Measurements from ENCODE around the gene FNDC10.
A peak's percentile ranks its signal among the peaks of the same experiment; 100 is the strongest.

FNDC10 gene

GRCh38 chr1:1616045-1616790, 16.3 kb upstream of the FNDC10 start:
- no peak for DNase-seq

GRCh38 chr1:1615256-1616044, 15.5 kb upstream of the FNDC10 start, which contains the start of gene MIB2:
Gene MIB2 (plus strand): TSS chr1:1615500. CDS start chr1:1623453, 7,953 bp downstream.
- peak; percentile 98 for DNase-seq

DNA sequence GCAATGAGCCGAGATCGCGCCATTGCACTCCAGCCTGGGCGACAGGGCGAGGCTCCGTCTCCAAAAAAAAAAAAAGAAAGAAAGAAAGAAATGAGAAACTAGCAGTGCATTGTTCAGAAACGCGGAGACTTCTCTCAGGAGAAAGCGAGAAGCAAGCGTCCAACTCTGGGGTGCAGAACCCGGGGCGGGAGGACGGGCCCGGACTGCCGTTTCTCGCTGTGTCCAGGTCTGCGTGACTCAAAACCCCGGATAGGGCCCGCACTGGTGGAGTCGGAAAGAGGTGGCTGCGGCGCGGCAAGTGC, 15.0 kb upstream of the FNDC10 start:
- DNase-seq, result no peak

DNA sequence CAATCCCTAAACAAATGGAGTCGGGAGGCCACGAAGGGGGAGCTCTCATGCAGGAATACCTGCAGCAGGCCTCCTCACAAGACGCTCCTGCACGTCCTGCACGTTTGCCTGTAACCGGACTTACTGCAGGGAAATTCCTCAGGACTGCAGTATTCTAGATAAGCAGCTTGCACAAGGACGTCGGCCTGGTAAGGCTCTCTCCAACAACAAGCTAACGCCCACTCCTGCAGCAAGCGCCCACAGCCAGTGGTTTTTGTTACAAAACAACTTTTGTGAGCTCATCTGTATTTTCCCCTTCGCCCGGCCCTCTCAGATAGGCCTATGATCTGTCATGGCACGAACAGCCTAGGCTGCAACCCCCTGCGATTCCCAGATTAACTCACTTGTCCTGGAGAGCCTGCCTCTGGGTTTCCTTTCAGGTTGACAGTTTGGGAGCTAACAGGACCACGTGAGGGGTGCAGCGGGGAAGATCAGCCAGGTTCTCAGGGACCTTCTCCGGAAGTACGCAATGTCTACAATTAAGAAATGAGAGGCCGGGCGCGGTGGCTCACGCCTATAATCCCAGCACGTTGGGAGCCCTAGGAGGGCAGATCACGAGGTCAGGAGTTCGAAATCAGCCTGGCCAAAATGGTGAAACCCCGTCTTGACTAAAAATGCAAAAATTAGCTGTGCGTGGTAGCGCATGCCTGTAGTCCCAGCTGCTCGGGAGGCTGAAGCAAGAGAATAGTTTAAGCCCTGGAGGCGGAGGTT, 14.4 kb upstream of the FNDC10 start:
- no peak for DNase-seq

DNA sequence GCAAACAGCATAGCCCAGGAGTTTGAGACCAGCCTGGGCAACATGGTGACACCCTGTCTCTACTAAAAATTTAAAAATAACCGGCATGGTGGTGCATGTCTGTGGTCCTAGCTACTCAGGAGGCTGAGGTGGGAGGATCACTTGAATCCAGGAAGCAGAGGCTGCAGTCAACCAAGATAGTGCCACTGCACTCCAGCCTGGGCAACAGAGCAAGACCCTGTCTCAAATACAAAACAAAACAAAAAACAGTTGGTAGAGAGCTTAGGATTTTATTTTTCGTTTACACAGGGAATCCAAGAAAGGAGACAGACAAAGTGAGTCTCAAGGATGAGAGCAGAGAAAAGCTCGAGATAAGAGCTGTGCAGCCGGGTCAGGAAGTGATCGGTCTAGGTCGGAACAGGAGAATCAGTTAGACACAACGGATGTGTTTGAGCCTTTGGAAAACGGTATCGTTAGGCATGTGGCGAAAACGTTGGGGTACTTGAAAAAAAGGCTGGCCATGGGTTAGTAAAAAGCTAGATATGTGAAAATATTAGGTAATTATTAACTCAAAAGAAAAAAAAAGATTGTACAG, 13.7 kb upstream of the FNDC10 start:
- no peak for DNase-seq

DNA sequence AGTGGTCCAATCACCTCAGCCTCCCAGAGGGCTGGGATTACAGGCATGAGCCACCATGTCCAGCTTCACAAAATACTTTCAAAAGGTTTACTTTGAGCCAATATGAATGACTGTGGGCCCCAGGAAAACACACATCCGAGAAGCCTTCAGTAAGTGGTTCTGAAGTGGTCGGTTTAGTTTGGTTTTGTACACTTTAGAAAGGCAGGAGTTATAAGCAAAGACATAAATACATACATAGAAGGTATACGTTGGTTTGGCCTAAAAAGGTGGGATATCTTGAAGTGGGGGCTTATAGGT, 12.1 kb upstream of the FNDC10 start:
- no peak for DNase-seq

- DNase-seq, result no peak
Observed at GRCh38 chr1:1610796-1611195, 10.9 kb upstream of the FNDC10 start.

- no peak for DNase-seq
Observed at GRCh38 chr1:1609822-1610485, 10.0 kb upstream of the FNDC10 start.

- no peak for DNase-seq
Observed at GRCh38 chr1:1606232-1606631, 6.3 kb upstream of the FNDC10 start.

DNA sequence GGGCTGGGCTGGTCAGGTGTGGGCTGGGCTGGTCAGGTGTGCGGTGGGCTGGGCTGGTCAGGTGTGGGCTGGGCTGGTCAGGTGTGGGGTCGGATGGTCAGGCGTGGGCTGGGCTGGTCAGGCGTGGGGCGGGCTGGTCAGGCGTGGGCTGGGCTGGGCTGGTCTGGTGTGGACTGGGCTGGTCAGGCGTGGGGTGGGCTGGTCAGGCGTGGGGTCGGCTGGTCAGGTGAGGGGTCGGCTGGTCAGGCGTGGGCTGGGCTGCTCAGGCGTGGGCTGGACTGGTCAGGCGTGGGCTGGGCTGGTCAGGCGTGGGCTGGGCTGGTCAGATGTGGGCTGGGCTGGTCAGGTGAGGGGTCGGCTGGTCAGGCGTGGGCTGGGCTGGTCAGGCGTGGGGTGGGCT, 5.8 kb upstream of the FNDC10 start:
- no peak for DNase-seq

GRCh38 chr1:1605034-1605591, 5.2 kb upstream of the FNDC10 start:
- no peak for DNase-seq

GRCh38 chr1:1604374-1605033, 4.6 kb upstream of the FNDC10 start:
- no peak for DNase-seq

DNA sequence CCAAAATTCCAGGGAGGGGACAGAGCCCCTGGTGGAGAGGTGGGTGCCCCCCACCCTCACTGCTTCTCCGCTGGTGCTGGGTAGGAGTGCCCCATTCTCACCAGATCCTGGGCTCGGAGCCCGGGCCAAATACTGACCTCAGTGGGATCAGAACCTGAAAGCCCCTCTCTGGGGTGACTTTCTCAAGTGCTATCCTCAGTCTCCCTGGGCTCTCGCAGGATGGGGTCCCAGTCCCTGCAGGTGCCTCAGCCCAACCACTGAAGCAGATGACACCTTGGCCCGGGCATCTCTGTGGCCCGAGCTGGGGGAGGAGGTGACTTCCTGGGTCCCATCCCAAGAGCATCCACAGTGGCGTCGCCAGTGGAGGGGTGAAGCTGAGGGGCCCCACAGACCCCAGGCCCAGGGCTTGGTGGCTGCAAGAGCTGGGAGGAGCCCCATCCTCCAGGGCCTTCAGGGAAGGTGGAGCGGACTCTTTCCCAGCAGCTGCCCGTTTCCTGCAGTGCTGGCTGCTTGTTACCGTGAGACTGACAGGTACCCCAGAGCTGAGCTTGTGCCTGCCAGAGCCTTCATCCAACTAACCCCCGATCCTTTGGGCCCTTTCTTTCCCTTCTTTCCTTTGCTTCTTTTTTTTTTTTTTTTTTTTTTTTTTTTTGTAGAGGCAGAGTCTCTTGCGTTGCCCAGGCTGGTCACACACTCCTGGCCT, 3.9 kb upstream of the FNDC10 start:
- DNase-seq, result no peak

DNA sequence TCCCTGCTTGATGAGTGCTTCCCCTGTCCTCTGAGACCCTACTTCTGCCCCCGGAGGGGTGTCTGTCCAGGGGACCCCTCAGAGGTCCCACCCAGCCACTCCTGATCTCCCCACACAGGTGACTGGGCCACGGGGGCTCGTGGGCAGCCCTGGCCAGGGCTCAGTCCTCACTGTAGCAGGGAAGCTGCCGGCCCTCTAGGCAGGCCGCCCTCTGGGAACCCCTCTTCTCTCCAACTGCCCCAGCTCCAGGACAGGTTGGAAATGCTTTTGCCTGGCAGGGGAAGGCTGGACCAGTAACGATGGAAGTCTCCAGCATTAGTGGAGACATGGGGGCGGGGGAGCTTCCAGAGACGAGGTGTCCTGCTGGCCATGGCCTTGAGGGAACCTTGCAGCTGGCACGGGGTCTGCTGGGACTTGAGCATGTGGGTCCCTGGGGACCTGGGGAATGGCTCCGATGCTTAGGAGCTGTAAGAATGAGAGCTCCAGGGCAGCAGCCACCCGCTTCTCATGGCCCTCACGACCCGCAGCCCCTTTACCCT, 3.1 kb upstream of the FNDC10 start:
- no peak for DNase-seq

GRCh38 chr1:1602304-1602967, 2.5 kb upstream of the FNDC10 start:
- DNase-seq, result no peak

GRCh38 chr1:1601564-1602303, 1.8 kb upstream of the FNDC10 start:
- no peak for DNase-seq

GRCh38 chr1:1600861-1601563, 1.1 kb upstream of the FNDC10 start:
- DNase-seq, result no peak

GRCh38 chr1:1599030-1599934, 653 bp downstream of the FNDC10 start:
- no peak for DNase-seq
